HepG2 (cell line): Measurements from ENCODE around the gene MRPL14. TPM values are rescaled to one million over a fixed set of nuclear protein-coding genes. Genes with fewer than 3 reads are reported as not detected.

ENCODE experiments used
- AGO1 ChIP-seq: fragments of 200-400 bp; formaldehyde crosslinking; IDR thresholded peaks from 2 replicates; pipeline ENCODE4 v1.6.1; 2017; ENCODE audit warnings: mild to moderate bottlenecking, low read depth, low read length, moderate library complexity; ENCODE audit not compliant: poor library complexity, severe bottlenecking
- CBX2 ChIP-seq, 2 experiments: fragments of 200-600 bp in 1 of 2; sonication (generic); formaldehyde crosslinking in 1 of 2; IDR thresholded peaks; 2 replicates each; pipeline versions ENCODE4 v1.7.0 to v1.8.1; 2018 to 2022; ENCODE audit warnings: low read depth in 2 of 2, low read length in 1 of 2, mild to moderate bottlenecking in 1 of 2, missing genetic modification reagents in 1 of 2
- DPF2 ChIP-seq: sonication (generic); formaldehyde crosslinking; IDR thresholded peaks from 2 replicates; pipeline ENCODE4 v1.4.0; 2020; ENCODE audit warnings: mild to moderate bottlenecking, low read depth, missing genetic modification reagents, borderline replicate concordance
- HDAC1 ChIP-seq: sonication (generic); formaldehyde crosslinking; IDR thresholded peaks from 2 replicates; pipeline ENCODE4 v1.5.1; 2020; ENCODE audit warnings: mild to moderate bottlenecking, missing genetic modification reagents
- KDM2A ChIP-seq: sonication (generic); formaldehyde crosslinking; IDR thresholded peaks from 2 replicates; pipeline ENCODE4 v1.4.0; 2020; ENCODE audit warnings: low read depth, missing genetic modification reagents, borderline replicate concordance
- MED1 ChIP-seq: sonication (generic); formaldehyde crosslinking; IDR thresholded peaks from 2 replicates; pipeline ENCODE4 v1.4.0; 2020; ENCODE audit warnings: missing genetic modification reagents
- PCBP2 ChIP-seq: fragments of 200-400 bp; formaldehyde crosslinking; optimal IDR thresholded peaks from 2 replicates; pipeline ENCODE3; 2018; ENCODE audit warnings: low read length, low read depth; ENCODE audit not compliant: poor library complexity, severe bottlenecking
- SOX5 ChIP-seq: IDR thresholded peaks from 2 replicates; pipeline ENCODE4 v1.6.1; 2016; ENCODE audit warnings: borderline replicate concordance
- U2AF2 ChIP-seq: fragments of 200-400 bp; formaldehyde crosslinking; IDR thresholded peaks from 2 replicates; pipeline ENCODE4 v1.6.1; 2017; ENCODE audit warnings: low read depth, mild to moderate bottlenecking, low read length
- ZNF12 ChIP-seq: sonication (generic); formaldehyde crosslinking; IDR thresholded peaks from 2 replicates; pipeline ENCODE4 v1.5.0; 2020; ENCODE audit warnings: missing genetic modification reagents
- ZNF121 ChIP-seq: sonication (generic); formaldehyde crosslinking; IDR thresholded peaks from 2 replicates; pipeline ENCODE4 v1.5.0; 2020; ENCODE audit warnings: mild to moderate bottlenecking, missing genetic modification reagents
- ZNF230 ChIP-seq: sonication (generic); formaldehyde crosslinking; IDR thresholded peaks from 2 replicates; pipeline ENCODE4 v1.4.0; 2020; ENCODE audit warnings: mild to moderate bottlenecking, missing genetic modification reagents
- ZNF546 ChIP-seq: sonication (generic); formaldehyde crosslinking; conservative IDR thresholded peaks from 2 replicates; pipeline ENCODE4 v1.8.1; 2023; ENCODE audit warnings: mild to moderate bottlenecking, missing genetic modification reagents
- ZNF547 ChIP-seq: sonication (generic); formaldehyde crosslinking; IDR thresholded peaks from 2 replicates; pipeline ENCODE4 v1.5.1; 2020; ENCODE audit warnings: mild to moderate bottlenecking, missing genetic modification reagents
- ZNF557 ChIP-seq: sonication (generic); formaldehyde crosslinking; IDR thresholded peaks from 2 replicates; pipeline ENCODE4 v1.4.0; 2020; ENCODE audit warnings: missing genetic modification reagents
- ZNF570 ChIP-seq: sonication (generic); formaldehyde crosslinking; IDR thresholded peaks from 2 replicates; pipeline ENCODE4 v1.4.0; 2020; ENCODE audit warnings: mild to moderate bottlenecking, missing genetic modification reagents, borderline replicate concordance
- ZNF75D ChIP-seq: sonication (generic); formaldehyde crosslinking; IDR thresholded peaks from 2 replicates; pipeline ENCODE4 v1.8.1; 2023; ENCODE audit warnings: missing genetic modification reagents, mild to moderate bottlenecking, borderline replicate concordance
- ZNF777 ChIP-seq: sonication (generic); formaldehyde crosslinking; IDR thresholded peaks from 2 replicates; pipeline ENCODE4 v1.4.0; 2020; ENCODE audit warnings: missing genetic modification reagents
- ZNF790 ChIP-seq: sonication (generic); formaldehyde crosslinking; IDR thresholded peaks from 2 replicates; pipeline ENCODE4 v1.8.0; 2022; ENCODE audit warnings: missing genetic modification reagents, mild to moderate bottlenecking, borderline replicate concordance
- ZNF841 ChIP-seq: sonication (generic); formaldehyde crosslinking; IDR thresholded peaks from 2 replicates; pipeline ENCODE4 v1.8.1; 2023; ENCODE audit warnings: missing genetic modification reagents, borderline replicate concordance
- polyA plus RNA-seq, 8 experiments: library from polyadenylated mRNA; depleted of rRNA in 3 of 8; stranded (reverse) in 7 of 8; unstranded in 1 of 8; fragments of >200 nt; fragmentation: Illumina TruSeq in 4 of 8; extraction: Trizol in 4 of 8; gene quantifications; 2 replicates each; pipeline versions ENCODE4 v1.2.1 to v1.2.3, GENCODE V29; 2011 to 2016; ENCODE audit warnings: low read depth in 4 of 8, missing spikeins in 1 of 8, mixed read lengths in 1 of 8; ENCODE audit not compliant: insufficient read depth in 1 of 8
- total RNA-seq, 5 experiments: library from RNA; depleted of rRNA; stranded (reverse); fragments of >200 nt; fragmentation: Illumina TruSeq; extraction: Trizol; gene quantifications; 2 replicates each; pipeline ENCODE4 v1.2.3, GENCODE V29; 2016; ENCODE audit warnings: low read depth in 1 of 5
- TF ChIP-seq, protein P1 (sequence below): IDR thresholded peaks from 2 replicates; pipeline ENCODE4 v1.6.1; 2016; ENCODE audit warnings: mild to moderate bottlenecking
- TF ChIP-seq, protein P2 (sequence below): sonication (generic); formaldehyde crosslinking; IDR thresholded peaks from 2 replicates; pipeline ENCODE4 v1.8.0; 2022; ENCODE audit warnings: missing genetic modification reagents, mild to moderate bottlenecking, borderline replicate concordance
- TF ChIP-seq, protein P3 (sequence below): sonication (generic); formaldehyde crosslinking; IDR thresholded peaks from 2 replicates; pipeline ENCODE4 v1.5.1; 2020; ENCODE audit warnings: mild to moderate bottlenecking, moderate library complexity, missing genetic modification reagents
- TF ChIP-seq, protein P4 (sequence below): IDR thresholded peaks from 2 replicates; pipeline ENCODE4 v1.6.1; 2016; ENCODE audit warnings: missing compliant biosample characterization, missing genetic modification reagents, borderline replicate concordance

MRPL14 gene
- total and polyA plus RNA-seq, 2 of the 13 experiments (the other 11 are each of a cell fraction or from before 2014, with no cell fraction given), result 157 to 178 TPM

DNA sequence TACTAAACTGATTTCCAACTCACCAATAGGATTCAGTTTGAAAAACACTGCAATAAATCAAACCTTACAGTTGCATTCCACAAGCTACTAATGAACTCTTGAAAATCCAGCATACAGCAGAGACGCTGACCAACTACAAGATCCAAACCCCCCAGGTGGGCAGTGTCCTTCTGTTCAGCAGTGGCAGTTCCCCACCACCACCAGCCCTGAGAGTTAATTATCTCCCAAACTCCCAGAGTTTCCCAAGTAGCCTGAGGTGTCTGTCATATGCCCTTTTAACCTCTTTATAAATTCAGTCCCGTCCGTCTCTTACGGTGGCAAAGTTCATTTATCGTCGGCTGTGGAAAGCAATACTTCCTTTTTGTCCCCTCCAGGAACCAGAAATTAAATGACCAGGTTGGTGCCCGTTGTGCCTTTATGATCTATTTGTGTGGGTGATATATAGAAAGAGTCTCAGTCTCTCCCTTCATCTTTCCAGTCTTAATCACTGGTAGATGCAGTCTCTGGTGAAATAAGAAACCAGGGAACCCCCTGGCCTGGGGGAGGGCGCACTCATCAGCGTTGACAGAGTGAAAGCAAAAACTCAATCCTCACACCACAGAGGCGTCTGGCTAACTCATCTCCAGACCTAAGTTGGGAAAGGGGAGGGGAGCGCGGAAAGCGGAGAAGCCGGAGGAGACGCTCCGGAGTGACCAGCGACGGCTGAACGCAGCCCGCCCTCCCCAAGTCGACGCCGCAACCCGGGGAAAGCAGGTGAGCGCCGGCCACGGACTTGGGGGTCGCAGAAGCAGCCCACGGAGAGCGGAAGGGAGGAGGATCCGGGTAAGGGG, 717 bp downstream of the MRPL14 start (continued):
- TF ChIP-seq U2AF2 (no peak), CBX2 (IDR thresholded peaks at IDR 0.05; ENCODE audit: low read depth, low read length) (no peak), CBX2 (CRISPR knock-in tag; IDR thresholded peaks at IDR 0.05; ENCODE audit: low read depth) (no peak), ZNF841 (CRISPR knock-in tag) (0 out of 2 replicates have a peak, but pooled peaks have one; percentile 53), ZNF121 (CRISPR knock-in tag) (no peak), ZNF570 (CRISPR knock-in tag) (no peak), ZNF557 (CRISPR knock-in tag) (no peak), SOX5 (CRISPR knock-in tag) (no peak), ZNF777 (CRISPR knock-in tag) (peak; percentile 81), ZNF75D (CRISPR knock-in tag) (no peak), ZNF12 (CRISPR knock-in tag) (no peak), ZNF547 (CRISPR knock-in tag) (peak; percentile 51; the same call in 1 of the 2 replicates), ZNF230 (CRISPR knock-in tag) (0 out of 2 replicates have a peak, but pooled peaks have one; percentile 8), ZNF546 (CRISPR knock-in tag) (peak; percentile 68; the same call in 1 of the 2 replicates), AGO1 (peak; percentile 22), HDAC1 (peak; percentile 63; the same call in 1 of the 2 replicates), ZNF790 (0 out of 2 replicates have a peak, but pooled peaks have one; percentile 6), MED1 (CRISPR knock-in tag) (peak; percentile 1; the same call in 1 of the 2 replicates), DPF2 (CRISPR knock-in tag) (0 out of 2 replicates have a peak, but pooled peaks have one; percentile 6), KDM2A (peak; percentile 62), PCBP2 (no peak)
- TF ChIP-seq, protein P1, sequence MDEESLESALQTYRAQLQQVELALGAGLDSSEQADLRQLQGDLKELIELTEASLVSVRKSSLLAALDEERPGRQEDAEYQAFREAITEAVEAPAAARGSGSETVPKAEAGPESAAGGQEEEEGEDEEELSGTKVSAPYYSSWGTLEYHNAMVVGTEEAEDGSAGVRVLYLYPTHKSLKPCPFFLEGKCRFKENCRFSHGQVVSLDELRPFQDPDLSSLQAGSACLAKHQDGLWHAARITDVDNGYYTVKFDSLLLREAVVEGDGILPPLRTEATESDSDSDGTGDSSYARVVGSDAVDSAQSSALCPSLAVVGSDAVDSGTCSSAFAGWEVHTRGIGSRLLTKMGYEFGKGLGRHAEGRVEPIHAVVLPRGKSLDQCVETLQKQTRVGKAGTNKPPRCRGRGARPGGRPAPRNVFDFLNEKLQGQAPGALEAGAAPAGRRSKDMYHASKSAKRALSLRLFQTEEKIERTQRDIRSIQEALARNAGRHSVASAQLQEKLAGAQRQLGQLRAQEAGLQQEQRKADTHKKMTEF (CRISPR knock-in tag), result 0 out of 2 replicates have a peak, but pooled peaks have one; percentile 10
- TF ChIP-seq, protein P2, sequence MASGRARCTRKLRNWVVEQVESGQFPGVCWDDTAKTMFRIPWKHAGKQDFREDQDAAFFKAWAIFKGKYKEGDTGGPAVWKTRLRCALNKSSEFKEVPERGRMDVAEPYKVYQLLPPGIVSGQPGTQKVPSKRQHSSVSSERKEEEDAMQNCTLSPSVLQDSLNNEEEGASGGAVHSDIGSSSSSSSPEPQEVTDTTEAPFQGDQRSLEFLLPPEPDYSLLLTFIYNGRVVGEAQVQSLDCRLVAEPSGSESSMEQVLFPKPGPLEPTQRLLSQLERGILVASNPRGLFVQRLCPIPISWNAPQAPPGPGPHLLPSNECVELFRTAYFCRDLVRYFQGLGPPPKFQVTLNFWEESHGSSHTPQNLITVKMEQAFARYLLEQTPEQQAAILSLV, result no peak; the same call in 1 of the 2 replicates
- TF ChIP-seq, protein P3, sequence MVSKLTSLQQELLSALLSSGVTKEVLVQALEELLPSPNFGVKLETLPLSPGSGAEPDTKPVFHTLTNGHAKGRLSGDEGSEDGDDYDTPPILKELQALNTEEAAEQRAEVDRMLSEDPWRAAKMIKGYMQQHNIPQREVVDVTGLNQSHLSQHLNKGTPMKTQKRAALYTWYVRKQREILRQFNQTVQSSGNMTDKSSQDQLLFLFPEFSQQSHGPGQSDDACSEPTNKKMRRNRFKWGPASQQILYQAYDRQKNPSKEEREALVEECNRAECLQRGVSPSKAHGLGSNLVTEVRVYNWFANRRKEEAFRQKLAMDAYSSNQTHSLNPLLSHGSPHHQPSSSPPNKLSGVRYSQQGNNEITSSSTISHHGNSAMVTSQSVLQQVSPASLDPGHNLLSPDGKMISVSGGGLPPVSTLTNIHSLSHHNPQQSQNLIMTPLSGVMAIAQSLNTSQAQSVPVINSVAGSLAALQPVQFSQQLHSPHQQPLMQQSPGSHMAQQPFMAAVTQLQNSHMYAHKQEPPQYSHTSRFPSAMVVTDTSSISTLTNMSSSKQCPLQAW (CRISPR knock-in tag), result no peak
- TF ChIP-seq, protein P4, sequence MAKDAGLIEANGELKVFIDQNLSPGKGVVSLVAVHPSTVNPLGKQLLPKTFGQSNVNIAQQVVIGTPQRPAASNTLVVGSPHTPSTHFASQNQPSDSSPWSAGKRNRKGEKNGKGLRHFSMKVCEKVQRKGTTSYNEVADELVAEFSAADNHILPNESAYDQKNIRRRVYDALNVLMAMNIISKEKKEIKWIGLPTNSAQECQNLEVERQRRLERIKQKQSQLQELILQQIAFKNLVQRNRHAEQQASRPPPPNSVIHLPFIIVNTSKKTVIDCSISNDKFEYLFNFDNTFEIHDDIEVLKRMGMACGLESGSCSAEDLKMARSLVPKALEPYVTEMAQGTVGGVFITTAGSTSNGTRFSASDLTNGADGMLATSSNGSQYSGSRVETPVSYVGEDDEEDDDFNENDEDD (CRISPR knock-in tag), result no peak
